KMS-11 (cell line): ENCODE results near the gene NRXN3.

ENCODE experiments used
- H2AFZ ChIP-seq: fragments of 200-600 bp; sonication (generic); 2 replicates; pipeline ENCODE4 v1.6.1; 2016; ENCODE audit warnings: antibody characterized with exemption, mixed run types, low read depth
- H3K27ac ChIP-seq: fragments of 200-600 bp; sonication (generic); 2 replicates; pipeline ENCODE4 v1.6.1; 2016; ENCODE audit warnings: mild to moderate bottlenecking, mixed run types
- H3K27me3 ChIP-seq: fragments of 200-600 bp; sonication (generic); 2 replicates; pipeline ENCODE4 v1.6.1; 2017; ENCODE audit warnings: mild to moderate bottlenecking, low read depth, mixed run types, moderate library complexity; ENCODE audit not compliant: insufficient read depth
- H3K36me3 ChIP-seq: fragments of 200-600 bp; sonication (generic); 2 replicates; pipeline ENCODE4 v1.6.1; 2017; ENCODE audit warnings: mild to moderate bottlenecking, mixed run types; ENCODE audit not compliant: insufficient read depth
- H3K4me1 ChIP-seq: fragments of 200-600 bp; sonication (generic); 2 replicates; pipeline ENCODE4 v1.6.1; 2016; ENCODE audit warnings: mild to moderate bottlenecking, low read depth, mixed run types; ENCODE audit not compliant: poor library complexity, severe bottlenecking
- H3K4me2 ChIP-seq: fragments of 200-600 bp; sonication (generic); 2 replicates; pipeline ENCODE4 v1.7.0; 2016; ENCODE audit warnings: mild to moderate bottlenecking, mixed run types
- H3K4me3 ChIP-seq: fragments of 200-600 bp; sonication (generic); IDR thresholded peaks from 2 replicates; pipeline ENCODE4 v1.6.1; 2017; ENCODE audit warnings: low read depth, low read length, mixed read lengths; ENCODE audit not compliant: insufficient read depth
- H3K79me2 ChIP-seq: fragments of 200-600 bp; sonication (generic); 2 replicates; pipeline ENCODE4 v1.6.1; 2016; ENCODE audit warnings: low read depth, mixed run types; ENCODE audit not compliant: insufficient read depth
- H3K9ac ChIP-seq: fragments of 200-600 bp; sonication (generic); 2 replicates; pipeline ENCODE4 v1.6.1; 2016; ENCODE audit warnings: mild to moderate bottlenecking, mixed run types
- H4K20me1 ChIP-seq: fragments of 200-600 bp; sonication (generic); 2 replicates; pipeline ENCODE4 v1.6.1; 2016; ENCODE audit warnings: mild to moderate bottlenecking, mixed run types; ENCODE audit not compliant: insufficient read depth
- TF ChIP-seq, protein P1 (sequence below): fragments of 200-600 bp; sonication (generic); conservative IDR thresholded peaks from 2 replicates; pipeline ENCODE4 v1.6.1; 2017; ENCODE audit warnings: low read depth, mild to moderate bottlenecking, antibody characterized with exemption, low read length, moderate library complexity, mixed read lengths

The NRXN3 gene

GRCh38 chr14:79466938-79467527 lies 1296.9 kb downstream of the NRXN3 start:
- no peak overlapping the region for H3K4me2 ChIP-seq
- H3K4me1 ChIP-seq: no peaks in the 10 kb centered on the region
- H3K79me2 ChIP-seq: no peaks in the 10 kb centered on the region
- no peak overlapping the region for H2AFZ ChIP-seq
- H3K36me3 ChIP-seq: no peaks in the 10 kb centered on the region
- no peaks in the 10 kb centered on the region for H4K20me1 ChIP-seq
- TF ChIP-seq, protein P1, sequence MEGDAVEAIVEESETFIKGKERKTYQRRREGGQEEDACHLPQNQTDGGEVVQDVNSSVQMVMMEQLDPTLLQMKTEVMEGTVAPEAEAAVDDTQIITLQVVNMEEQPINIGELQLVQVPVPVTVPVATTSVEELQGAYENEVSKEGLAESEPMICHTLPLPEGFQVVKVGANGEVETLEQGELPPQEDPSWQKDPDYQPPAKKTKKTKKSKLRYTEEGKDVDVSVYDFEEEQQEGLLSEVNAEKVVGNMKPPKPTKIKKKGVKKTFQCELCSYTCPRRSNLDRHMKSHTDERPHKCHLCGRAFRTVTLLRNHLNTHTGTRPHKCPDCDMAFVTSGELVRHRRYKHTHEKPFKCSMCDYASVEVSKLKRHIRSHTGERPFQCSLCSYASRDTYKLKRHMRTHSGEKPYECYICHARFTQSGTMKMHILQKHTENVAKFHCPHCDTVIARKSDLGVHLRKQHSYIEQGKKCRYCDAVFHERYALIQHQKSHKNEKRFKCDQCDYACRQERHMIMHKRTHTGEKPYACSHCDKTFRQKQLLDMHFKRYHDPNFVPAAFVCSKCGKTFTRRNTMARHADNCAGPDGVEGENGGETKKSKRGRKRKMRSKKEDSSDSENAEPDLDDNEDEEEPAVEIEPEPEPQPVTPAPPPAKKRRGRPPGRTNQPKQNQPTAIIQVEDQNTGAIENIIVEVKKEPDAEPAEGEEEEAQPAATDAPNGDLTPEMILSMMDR: no peak
- no peak overlapping the region for H3K9ac ChIP-seq
- H3K27me3 ChIP-seq: no peaks in the 10 kb centered on the region
- no peak overlapping the region for H3K27ac ChIP-seq
- no peak overlapping the region for H3K4me3 ChIP-seq

GRCh38 chr14:79467835-79468234 lies 1297.7 kb downstream of the NRXN3 start:
- no peaks in the 10 kb centered on the region for H3K4me1 ChIP-seq
- no peak overlapping the region for H3K4me2 ChIP-seq
- H3K36me3 ChIP-seq: no peaks in the 10 kb centered on the region
- no peak overlapping the region for H2AFZ ChIP-seq
- H3K79me2 ChIP-seq: no peaks in the 10 kb centered on the region
- no peak overlapping the region for H3K4me3 ChIP-seq
- no peaks in the 10 kb centered on the region for H4K20me1 ChIP-seq
- H3K27ac ChIP-seq: no peak overlapping the region
- no peaks in the 10 kb centered on the region for H3K27me3 ChIP-seq
- TF ChIP-seq, protein P1: no peak
- H3K9ac ChIP-seq: no peak overlapping the region

GRCh38 chr14:79468486-79468885 lies 1298.3 kb downstream of the NRXN3 start:
- Histone ChIP-seq H2AFZ (no peak overlapping the region), H3K4me1 (no peaks in the 10 kb centered on the region), H3K27ac (no peak overlapping the region), H3K36me3 (no peaks in the 10 kb centered on the region), H3K9ac (no peak overlapping the region), H3K4me3 (no peak overlapping the region), H3K4me2 (no peak overlapping the region), H3K27me3 (no peaks in the 10 kb centered on the region), H3K79me2 (no peaks in the 10 kb centered on the region), H4K20me1 (no peaks in the 10 kb centered on the region)
- TF ChIP-seq, protein P1: no peak

- Histone ChIP-seq H3K36me3 (no peaks in the 10 kb centered on the region), H3K27me3 (no peaks in the 10 kb centered on the region), H4K20me1 (no peaks in the 10 kb centered on the region), H3K4me3 (no peak overlapping the region), H3K4me1 (no peaks in the 10 kb centered on the region), H3K27ac (no peak overlapping the region), H2AFZ (no peak overlapping the region), H3K4me2 (no peak overlapping the region), H3K9ac (no peak overlapping the region), H3K79me2 (no peaks in the 10 kb centered on the region)
- TF ChIP-seq, protein P1: no peak
Observed at GRCh38 chr14:79473651-79474050, 1303.5 kb downstream of the NRXN3 start.
